HCT116 (cell line): Measurements from ENCODE around the gene AQP9. TPM values are rescaled to one million over a fixed set of nuclear protein-coding genes. Genes with fewer than 3 reads are reported as not detected.

ENCODE experiments used
- ATAC-seq: fragments of 200-7000 bp; cut with Tn5 transposase; 2 replicates; pipeline ENCODE4 v1.9.1; 2020; ENCODE audit warnings: mild to moderate bottlenecking, moderate library complexity
- BruUV-seq: library from RNA; stranded (reverse); fragments of 400-500 nt; replicated peaks from 2 replicates; lab custom pipeline; 2021; lab: Mats Ljungman, UMichigan
- CTCF ChIA-PET: fragments of 300-600 bp; sonication (Branson Sonifier 250); formaldehyde crosslinking; loops from one replicate; lab custom pipeline; 2021; ENCODE audit warnings: antibody characterized with exemption; lab: Charles Lee
- POLR2A ChIA-PET: fragments of 300-600, 350-600 bp; sonication (Branson Sonifier 250); formaldehyde crosslinking; loops from one replicate; lab custom pipeline; 2021; ENCODE audit warnings: antibody characterized with exemption; lab: Charles Lee
- RAD21 ChIA-PET, 2 experiments: fragments of 300-600 bp; sonication (Branson Sonifier 250); formaldehyde crosslinking; loops; one replicate each; lab custom pipeline; 2023; ENCODE audit warnings: low total read pairs in 2 of 2; ENCODE audit not compliant: uncharacterized antibody in 2 of 2, unreplicated experiment in 2 of 2, low non-redundant PET in 1 of 2; lab: Charles Lee
- DNase-seq: peaks from one replicate; pipeline ENCODE4 v3.0.0-alpha.2; 2010; ENCODE audit warnings: low read depth, low spot score
- H2AFZ ChIP-seq: fragments of 200-600 bp; shearing (Covaris generic), sonication (generic); 2 replicates; pipeline ENCODE4 v1.6.1; 2017; ENCODE audit warnings: low read depth, mixed run types, mixed read lengths, antibody characterized with exemption, low read length; ENCODE audit not compliant: poor library complexity, severe bottlenecking
- H3K27ac ChIP-seq: 2 replicates; pipeline ENCODE4 v1.5.1; 2012; ENCODE audit warnings: low read depth, low read length
- H3K27me3 ChIP-seq: fragments of 200-600 bp; sonication (generic); 2 replicates; pipeline ENCODE4 v1.6.1; 2016; ENCODE audit warnings: mixed run types, low read length, mixed read lengths; ENCODE audit not compliant: insufficient read depth
- H3K36me3 ChIP-seq, 2 experiments: fragments of 200-500 bp in 1 of 2; fragments of 200-600 bp in 1 of 2; sonication (Bioruptor generic) in 1 of 2; sonication (generic) in 1 of 2; 2 replicates each; pipeline versions ENCODE4 v1.5.1 to v1.6.1; 2014 to 2016; ENCODE audit warnings: low read length in 2 of 2, inconsistent platforms in 1 of 2, mixed read lengths in 1 of 2, mixed run types in 1 of 2; ENCODE audit not compliant: insufficient read depth in 2 of 2, control insufficient read depth in 1 of 2
- H3K4me1 ChIP-seq, 2 experiments: fragments of 200-600 bp in 1 of 2; sonication (generic) in 1 of 2; 2 replicates each; pipeline versions ENCODE4 v1.5.1 to v1.6.1; 2012 to 2017; ENCODE audit warnings: low read length in 2 of 2, inconsistent platforms in 1 of 2, mild to moderate bottlenecking in 1 of 2, mixed read lengths in 1 of 2, mixed run types in 1 of 2, moderate library complexity in 1 of 2; ENCODE audit not compliant: insufficient read depth in 2 of 2, control insufficient read depth in 1 of 2
- H3K4me2 ChIP-seq: fragments of 200-600 bp; sonication (generic); 2 replicates; pipeline ENCODE4 v1.6.1; 2017; ENCODE audit warnings: mixed run types, low read length, mixed read lengths
- H3K4me3 ChIP-seq, 2 experiments: fragments of 200-600 bp in 1 of 2; sonication (generic) in 1 of 2; replicated peaks in 1 of 2; 2 replicates each; pipeline ENCODE4 v1.5.1; 2011 to 2016; ENCODE audit warnings: low read length in 2 of 2, control low read depth in 1 of 2, low read depth in 1 of 2, mild to moderate bottlenecking in 1 of 2, mixed read lengths in 1 of 2, mixed run types in 1 of 2
- H3K79me2 ChIP-seq: fragments of 200-600 bp; sonication (generic); 2 replicates; pipeline ENCODE4 v1.6.1; 2017; ENCODE audit warnings: mild to moderate bottlenecking, mixed run types, low read length, moderate library complexity, mixed read lengths; ENCODE audit not compliant: insufficient read depth
- H3K9ac ChIP-seq: fragments of 200-600 bp; sonication (generic); 2 replicates; pipeline ENCODE4 v1.6.1; 2016; ENCODE audit warnings: low read length, mixed read lengths
- H3K9me2 ChIP-seq: fragments of 200-600 bp; sonication (generic), shearing (Covaris generic); 2 replicates; pipeline ENCODE4 v1.6.1; 2017; ENCODE audit warnings: mixed run types, mild to moderate bottlenecking, moderate library complexity; ENCODE audit not compliant: insufficient read depth
- H3K9me3 ChIP-seq, 2 experiments: fragments of 200-500 bp in 1 of 2; fragments of 200-600 bp in 1 of 2; sonication (Bioruptor generic) in 1 of 2; sonication (generic) in 1 of 2; 2 replicates each; pipeline ENCODE4 v1.6.1; 2014 to 2017; ENCODE audit warnings: low read length in 2 of 2, mixed read lengths in 2 of 2, inconsistent platforms in 1 of 2, low read depth in 1 of 2, mild to moderate bottlenecking in 1 of 2, mixed run types in 1 of 2, moderate library complexity in 1 of 2; ENCODE audit not compliant: control insufficient read depth in 1 of 2, insufficient read depth in 1 of 2
- H4K20me1 ChIP-seq: fragments of 200-600 bp; sonication (generic), shearing (Covaris generic); 2 replicates; pipeline ENCODE4 v1.6.1; 2017; ENCODE audit warnings: mixed run types, mild to moderate bottlenecking, moderate library complexity; ENCODE audit not compliant: insufficient read depth
- ATF3 ChIP-seq: IDR thresholded peaks from 2 replicates; pipeline ENCODE4 v1.6.1; 2012
- CBX3 ChIP-seq: IDR thresholded peaks from 2 replicates; pipeline ENCODE4 v1.6.1; 2012; ENCODE audit warnings: low read depth
- CEBPB ChIP-seq: IDR thresholded peaks from 2 replicates; pipeline ENCODE4 v1.6.1; 2012; ENCODE audit warnings: low read depth
- EGR1 ChIP-seq: IDR thresholded peaks from 2 replicates; pipeline ENCODE4 v1.6.1; 2012; ENCODE audit warnings: low read depth
- FOSL1 ChIP-seq: IDR thresholded peaks from 2 replicates; pipeline ENCODE4 v1.6.1; 2012; ENCODE audit warnings: low read depth
- JUND ChIP-seq: IDR thresholded peaks from 2 replicates; pipeline ENCODE4 v1.6.1; 2012
- POLR2A ChIP-seq: IDR thresholded peaks from 2 replicates; pipeline ENCODE4 v1.7.0; 2011; ENCODE audit warnings: borderline replicate concordance; ENCODE audit not compliant: insufficient read depth, insufficient read length; ENCODE audit errors: extremely low read depth
- POLR2AphosphoS5 ChIP-seq: IDR thresholded peaks from 2 replicates; pipeline ENCODE4 v1.6.1; 2011; ENCODE audit warnings: mild to moderate bottlenecking, low read depth, low read length, moderate library complexity
- REST ChIP-seq: IDR thresholded peaks from 2 replicates; pipeline ENCODE4 v1.6.1; 2012; ENCODE audit warnings: low read depth
- SRF ChIP-seq: IDR thresholded peaks from 2 replicates; pipeline ENCODE4 v1.6.1; 2012; ENCODE audit warnings: low read depth
- TCF7L2 ChIP-seq: IDR thresholded peaks from 2 replicates; pipeline ENCODE4 v1.7.0; 2011; ENCODE audit warnings: borderline replicate concordance, inconsistent platforms; ENCODE audit not compliant: insufficient read depth, insufficient read length; ENCODE audit errors: extremely low read depth
- YY1 ChIP-seq: IDR thresholded peaks from 2 replicates; pipeline ENCODE4 v1.6.1; 2011; ENCODE audit warnings: low read length, low read depth, moderate library complexity, mild to moderate bottlenecking; ENCODE audit not compliant: insufficient replicate concordance; ENCODE audit errors: extremely low read depth
- ZNF274 ChIP-seq: fragments of 200-500 bp; sonication (Bioruptor generic); IDR thresholded peaks from 2 replicates; pipeline ENCODE4 v1.6.1; 2014; ENCODE audit warnings: mild to moderate bottlenecking, low read depth, low read length, inconsistent platforms
- intact Hi-C: fragments of 100-400 bp; cut with micrococcal nuclease; formaldehyde crosslinking; loops from 2 replicates; pipeline ENCODE4 v1.10.0; 2022
- total RNA-seq: library from RNA; stranded (reverse); gene quantifications from one replicate; pipeline ENCODE4 v1.2.1, GENCODE V29; 2021; ENCODE audit not compliant: unreplicated experiment
- TF ChIP-seq, protein P1 (sequence below): IDR thresholded peaks from 2 replicates; pipeline ENCODE4 v1.6.1; 2011; ENCODE audit warnings: mild to moderate bottlenecking, low read length, moderate library complexity; ENCODE audit not compliant: insufficient replicate concordance; ENCODE audit errors: extremely low read depth
- TF ChIP-seq, protein P2 (sequence below): IDR thresholded peaks from 2 replicates; pipeline ENCODE4 v1.6.1; 2012

AQP9 gene
- total RNA-seq, 1 experiment from 2014 or later: 0.12 TPM

DNA sequence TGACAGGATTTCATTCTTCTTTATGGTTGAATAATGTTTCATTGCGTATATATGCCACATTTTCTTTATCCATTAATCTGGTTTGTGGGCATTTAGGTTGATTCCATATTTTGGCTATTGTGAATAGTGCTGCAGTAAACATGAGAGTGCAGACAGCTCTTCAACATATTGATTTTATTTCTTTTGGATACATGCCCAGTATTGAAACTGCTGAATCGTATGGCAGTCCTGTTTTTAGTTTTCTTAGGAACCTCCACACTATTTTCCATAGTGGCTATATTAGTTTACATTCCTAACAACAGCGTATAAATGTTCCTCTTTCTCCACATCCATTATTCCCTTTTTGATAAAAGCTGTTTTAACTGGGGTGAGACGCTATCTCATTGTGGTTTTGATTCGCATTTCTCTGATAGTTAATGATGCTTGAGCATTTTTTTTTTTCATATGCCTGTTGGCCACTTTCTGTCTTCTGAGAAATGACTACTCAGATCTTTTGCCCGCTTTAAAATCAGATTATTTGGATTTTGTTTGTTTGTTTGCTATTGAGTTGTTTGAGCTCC, 21.7 kb downstream of the AQP9 start:
- Histone ChIP-seq H3K27me3 (peaks cover 7% of the 10 kb centered on the region; the same call in 1 of the 2 replicates), H3K9me3 (no peaks in the 10 kb centered on the region), H3K9me2 (no peaks in the 10 kb centered on the region), H3K27ac (no peak overlapping the region), H3K4me3 (no peak overlapping the region), H3K79me2 (no peaks in the 10 kb centered on the region), H3K4me1 (no peaks in the 10 kb centered on the region), H3K4me2 (no peak overlapping the region), H2AFZ (no peak overlapping the region), H4K20me1 (no peaks in the 10 kb centered on the region), H3K36me3 (no peaks in the 10 kb centered on the region), H3K9ac (no peak overlapping the region)
- intact Hi-C loops: no loop called here
- RAD21 ChIA-PET: no interaction called here
- CTCF ChIA-PET: no interaction called here
- POLR2A ChIA-PET: no interaction called here
- BruUV-seq: no TSS peak
- TF ChIP-seq SRF: no peak
- no peak for TF ChIP-seq YY1
- TF ChIP-seq REST: no peak
- no peak for TF ChIP-seq CEBPB
- TF ChIP-seq POLR2AphosphoS5: no peak
- DNase-seq (no peak), ATAC-seq (no peak)

DNA sequence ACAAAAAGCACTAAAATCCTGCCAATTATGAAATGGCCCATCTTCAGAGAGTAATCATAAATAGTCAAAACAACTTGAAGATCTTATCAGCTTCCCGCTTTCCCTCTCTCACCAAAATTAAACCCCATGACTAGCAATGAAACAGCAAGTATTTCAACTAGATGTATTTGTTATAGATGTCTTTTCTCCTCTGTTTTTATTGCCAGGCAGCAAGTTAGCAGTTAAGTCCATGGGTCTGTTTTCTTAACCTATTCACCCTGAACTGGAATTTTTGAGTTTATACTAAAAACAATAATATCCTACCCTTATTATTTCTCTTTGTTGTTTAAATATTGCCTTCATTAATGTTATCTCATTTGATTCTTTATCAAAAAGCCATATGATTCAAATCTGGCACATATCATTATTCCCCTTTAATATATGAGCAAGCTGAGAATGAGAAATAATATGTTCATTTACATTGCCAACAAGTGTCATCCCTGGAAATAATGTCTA, 23.3 kb downstream of the AQP9 start:
- ChIA-PET POLR2A (no interaction called here), RAD21 (no interaction called here), CTCF (no interaction called here)
- Histone ChIP-seq H3K79me2 (no peaks in the 10 kb centered on the region), H4K20me1 (no peaks in the 10 kb centered on the region), H3K9me2 (no peaks in the 10 kb centered on the region), H3K27ac (no peak overlapping the region), H3K4me3 (no peak overlapping the region), H3K4me2 (no peak overlapping the region), H3K9ac (no peak overlapping the region), H3K27me3 (peaks cover 11% of the 10 kb centered on the region; the same call in 1 of the 2 replicates), H2AFZ (no peak overlapping the region), H3K9me3 (no peaks in the 10 kb centered on the region), H3K4me1 (no peaks in the 10 kb centered on the region), H3K36me3 (no peaks in the 10 kb centered on the region)
- intact Hi-C loops: no loop called here
- DNase-seq: no peak
- ATAC-seq: no peak
- BruUV-seq: no TSS peak
- TF ChIP-seq, protein P1, sequence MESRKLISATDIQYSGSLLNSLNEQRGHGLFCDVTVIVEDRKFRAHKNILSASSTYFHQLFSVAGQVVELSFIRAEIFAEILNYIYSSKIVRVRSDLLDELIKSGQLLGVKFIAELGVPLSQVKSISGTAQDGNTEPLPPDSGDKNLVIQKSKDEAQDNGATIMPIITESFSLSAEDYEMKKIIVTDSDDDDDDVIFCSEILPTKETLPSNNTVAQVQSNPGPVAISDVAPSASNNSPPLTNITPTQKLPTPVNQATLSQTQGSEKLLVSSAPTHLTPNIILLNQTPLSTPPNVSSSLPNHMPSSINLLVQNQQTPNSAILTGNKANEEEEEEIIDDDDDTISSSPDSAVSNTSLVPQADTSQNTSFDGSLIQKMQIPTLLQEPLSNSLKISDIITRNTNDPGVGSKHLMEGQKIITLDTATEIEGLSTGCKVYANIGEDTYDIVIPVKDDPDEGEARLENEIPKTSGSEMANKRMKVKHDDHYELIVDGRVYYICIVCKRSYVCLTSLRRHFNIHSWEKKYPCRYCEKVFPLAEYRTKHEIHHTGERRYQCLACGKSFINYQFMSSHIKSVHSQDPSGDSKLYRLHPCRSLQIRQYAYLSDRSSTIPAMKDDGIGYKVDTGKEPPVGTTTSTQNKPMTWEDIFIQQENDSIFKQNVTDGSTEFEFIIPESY: no peak
- no peak for TF ChIP-seq FOSL1
- TF ChIP-seq CEBPB: no peak
- no peak for TF ChIP-seq ZNF274
- TF ChIP-seq POLR2AphosphoS5: no peak
- TF ChIP-seq EGR1: no peak
- TF ChIP-seq JUND: no peak
- TF ChIP-seq TCF7L2: no peak
- TF ChIP-seq SRF: no peak
- TF ChIP-seq, protein P2, sequence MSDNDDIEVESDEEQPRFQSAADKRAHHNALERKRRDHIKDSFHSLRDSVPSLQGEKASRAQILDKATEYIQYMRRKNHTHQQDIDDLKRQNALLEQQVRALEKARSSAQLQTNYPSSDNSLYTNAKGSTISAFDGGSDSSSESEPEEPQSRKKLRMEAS: no peak
- no peak for TF ChIP-seq ATF3
- no peak for TF ChIP-seq POLR2A
- TF ChIP-seq CBX3: no peak
